HUDEP-2 (cell line): ENCODE results near the gene KAZN.

Source experiments
- DNase-seq, 76 experiments: peaks; one replicate each; lab custom pipeline; 2025; ENCODE audit not compliant: unreplicated experiment in 76 of 76; lab: John Stamatoyannopoulos, UW

Gene KAZN

DNA sequence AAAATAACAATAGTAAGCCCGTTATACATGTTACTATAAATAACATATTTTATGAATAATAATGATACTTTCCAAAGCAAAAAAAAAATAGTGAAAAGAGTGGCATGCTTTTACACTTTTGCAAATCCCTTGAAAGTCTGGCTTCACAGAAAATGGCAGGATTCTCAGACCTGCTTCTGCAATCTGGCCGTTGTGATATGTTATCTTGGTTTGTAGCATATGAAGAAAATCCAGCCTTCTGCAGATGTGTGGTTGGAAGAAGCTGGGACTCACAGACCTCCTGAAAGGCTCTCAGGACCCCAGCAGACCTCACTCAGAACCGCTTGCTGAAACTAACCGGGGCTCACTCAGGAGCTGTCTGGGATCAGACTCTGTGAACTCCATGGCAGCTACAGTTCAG is 299.1 kb downstream of the KAZN start:
- no peak for DNase-seq

DNA sequence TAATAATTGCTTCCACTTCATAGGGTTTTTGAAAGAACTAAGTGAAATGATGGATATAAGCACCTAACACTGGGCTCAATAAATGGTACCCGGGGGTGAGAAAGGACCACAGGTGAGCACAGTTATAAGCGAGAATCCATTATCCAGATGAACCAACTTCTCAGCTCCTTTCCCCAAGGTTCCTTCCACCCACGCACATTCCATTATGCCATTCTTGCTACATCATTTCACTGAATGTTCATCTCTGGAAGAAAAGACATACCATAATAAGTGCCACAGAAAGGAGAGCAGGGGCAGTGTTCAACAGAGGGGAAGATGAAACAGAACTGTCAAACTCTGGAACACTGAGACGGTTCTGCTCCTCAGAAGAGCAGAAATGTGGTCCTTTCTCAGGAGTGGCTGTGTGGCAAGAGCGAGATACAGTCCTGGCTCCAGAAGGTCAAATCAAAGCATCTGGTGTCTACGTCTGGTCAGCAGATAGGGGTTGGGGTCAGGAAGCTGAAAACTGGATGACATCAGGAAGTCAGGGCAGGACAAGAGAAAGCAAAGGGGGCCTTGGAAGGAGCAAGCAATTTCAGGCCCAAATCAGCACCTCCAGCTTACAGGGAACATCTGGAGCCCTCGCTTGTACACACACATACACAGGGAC is 299.6 kb downstream of the KAZN start:
- no peak for DNase-seq

DNA sequence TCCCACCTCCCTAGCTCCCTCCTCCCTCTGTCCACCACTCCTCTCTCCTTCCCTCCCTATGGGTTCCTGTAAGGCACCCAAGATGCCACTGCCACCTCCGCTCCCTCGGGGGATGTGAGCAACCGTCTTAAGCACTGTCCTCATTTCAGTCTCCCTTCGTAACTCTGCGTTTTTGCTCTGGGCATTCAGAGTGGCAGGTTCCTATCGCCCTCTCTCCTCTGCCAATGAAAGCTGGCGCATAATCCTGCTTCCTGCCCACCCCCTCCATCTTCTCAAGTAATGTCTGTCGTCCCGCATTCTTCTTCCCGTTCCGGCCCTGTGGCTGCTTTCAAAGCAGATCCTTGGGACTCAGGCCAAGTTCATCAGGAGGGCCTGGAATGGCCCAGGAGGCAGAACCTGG is 301.2 kb downstream of the KAZN start:
- no peak for DNase-seq

DNA sequence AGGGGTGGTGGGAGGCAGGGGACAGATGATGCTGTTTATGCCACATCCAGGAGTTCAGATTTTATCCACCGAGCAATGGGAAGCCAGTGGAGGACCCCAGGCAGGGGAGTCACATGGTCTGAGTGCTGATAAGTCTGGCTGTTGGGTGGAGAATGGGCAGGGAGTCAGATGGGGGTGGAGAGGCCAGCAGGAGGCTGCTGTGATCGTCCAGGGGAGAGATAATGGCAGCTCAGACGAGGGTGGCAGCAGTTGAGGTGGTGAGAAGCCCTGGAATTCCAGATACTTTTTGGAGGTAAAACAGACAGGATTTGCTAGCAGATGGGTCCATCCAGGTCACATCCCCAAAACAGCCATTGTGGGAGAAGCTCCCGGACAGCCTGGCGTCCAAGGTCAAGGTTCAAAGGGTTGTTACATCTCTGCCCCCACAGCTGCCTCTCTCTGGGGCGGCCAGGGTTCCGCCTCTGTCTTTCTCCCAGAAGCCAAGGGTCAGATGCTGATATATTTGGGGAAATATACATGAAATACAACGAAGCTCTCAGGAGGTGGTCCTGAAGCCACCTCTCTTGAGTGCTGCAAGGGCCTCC is 303.0 kb downstream of the KAZN start:
- DNase-seq, result peak in 2 of 76 experiments; percentile 1 to 10

DNA sequence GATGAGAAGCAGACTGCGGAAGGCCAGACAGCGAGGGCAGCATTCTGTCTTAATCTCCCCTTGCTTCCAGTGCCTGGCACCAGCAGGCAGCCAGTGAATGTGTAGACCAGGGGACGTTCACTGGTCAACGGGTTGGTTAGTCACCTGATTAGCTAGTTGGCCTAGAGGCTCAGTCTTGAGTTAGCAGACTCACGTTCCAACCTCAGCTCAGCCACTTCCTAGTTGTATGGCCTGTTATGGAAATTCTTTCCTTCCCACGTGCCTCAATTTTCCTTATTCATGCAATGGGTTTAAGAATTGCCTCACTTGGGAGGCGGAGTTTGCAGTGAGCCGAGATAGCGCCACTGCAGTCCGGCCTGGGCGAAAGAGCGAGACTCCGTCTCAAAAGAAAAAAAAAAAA is 305.4 kb downstream of the KAZN start:
- DNase-seq, result no peak

DNA sequence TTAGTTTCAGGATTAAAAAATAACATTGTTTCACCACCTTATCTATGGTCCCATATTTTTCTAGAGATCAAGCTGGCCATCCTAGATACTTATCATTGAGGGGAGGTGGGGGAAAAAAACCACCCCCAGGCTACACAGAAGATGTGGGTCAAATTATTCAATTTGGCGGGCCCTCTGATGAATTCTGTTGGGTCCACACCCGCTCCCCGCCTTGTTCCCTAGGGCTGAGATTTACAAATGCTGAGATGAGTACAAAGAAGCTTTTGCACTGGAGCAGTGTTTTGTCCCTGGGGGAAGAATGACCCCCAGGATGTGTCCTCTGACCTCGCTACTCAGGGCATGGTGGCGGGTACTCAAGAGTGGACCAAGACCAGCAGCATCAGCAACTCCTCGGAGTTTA is 308.2 kb downstream of the KAZN start:
- no peak for DNase-seq

DNA sequence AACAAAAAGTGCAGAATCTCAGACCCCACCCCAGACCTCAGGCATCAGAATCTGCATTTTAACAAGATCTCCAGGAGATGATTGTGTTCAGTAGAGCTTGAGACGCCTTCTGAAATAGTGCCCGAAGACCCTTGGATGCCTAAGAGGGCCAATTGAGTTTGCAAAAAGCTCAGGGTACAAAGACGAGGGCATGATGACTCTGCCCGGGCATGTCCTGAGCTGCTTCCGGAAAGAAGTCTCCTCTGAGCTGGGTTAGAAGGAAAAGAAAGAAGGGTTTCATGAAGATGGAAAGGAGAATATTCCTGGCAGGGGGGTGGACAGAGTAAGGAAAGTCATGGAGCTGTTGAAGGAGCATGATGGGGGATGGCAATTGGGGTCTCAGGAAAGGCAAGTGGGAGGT is 308.9 kb downstream of the KAZN start:
- DNase-seq, result no peak

DNA sequence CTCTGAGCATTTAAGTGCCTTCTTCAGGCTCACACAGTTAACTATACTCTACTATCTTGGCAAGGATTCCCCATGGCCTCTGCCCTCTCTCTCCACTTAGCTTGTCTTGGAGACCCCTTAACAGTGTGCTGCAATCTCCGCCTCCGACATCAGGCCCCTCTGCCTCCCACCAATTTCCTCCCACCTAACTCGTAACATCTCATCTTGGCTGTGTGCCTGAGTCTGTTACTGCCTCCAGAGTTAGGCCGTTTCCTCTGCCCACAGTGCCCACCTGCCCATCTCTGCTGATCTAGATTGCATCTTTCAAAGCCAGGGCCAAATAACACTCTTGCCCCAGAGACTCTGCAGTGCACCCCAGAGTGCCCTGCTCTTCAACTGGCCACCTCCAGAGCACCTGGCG is 310.8 kb downstream of the KAZN start:
- no peak for DNase-seq

DNA sequence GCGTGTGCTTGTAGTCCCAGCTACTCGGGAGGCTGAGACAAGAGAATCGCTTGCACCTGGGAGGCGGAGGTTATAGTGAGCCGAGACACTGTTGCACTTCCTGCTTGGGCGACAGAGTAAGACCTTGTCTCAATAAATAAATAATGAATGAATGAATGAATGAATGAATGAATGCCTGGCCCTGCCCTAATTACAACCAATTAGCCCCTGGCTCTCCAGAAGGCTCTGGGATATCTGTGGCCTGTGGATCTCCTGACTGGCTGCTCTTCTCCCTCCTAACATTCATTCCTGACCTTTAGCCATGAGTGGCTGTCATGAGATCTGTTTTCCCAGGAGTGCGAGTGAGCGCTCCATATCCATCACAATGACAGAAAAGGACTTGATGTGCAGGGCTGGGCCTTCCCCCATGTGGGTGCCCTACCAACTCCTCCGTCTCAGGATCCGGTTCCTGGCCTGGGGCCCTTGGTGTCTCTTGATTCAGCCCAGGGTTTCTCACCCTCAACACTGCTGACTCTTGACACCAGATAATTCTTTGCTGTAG is 311.5 kb downstream of the KAZN start:
- no peak for DNase-seq

DNA sequence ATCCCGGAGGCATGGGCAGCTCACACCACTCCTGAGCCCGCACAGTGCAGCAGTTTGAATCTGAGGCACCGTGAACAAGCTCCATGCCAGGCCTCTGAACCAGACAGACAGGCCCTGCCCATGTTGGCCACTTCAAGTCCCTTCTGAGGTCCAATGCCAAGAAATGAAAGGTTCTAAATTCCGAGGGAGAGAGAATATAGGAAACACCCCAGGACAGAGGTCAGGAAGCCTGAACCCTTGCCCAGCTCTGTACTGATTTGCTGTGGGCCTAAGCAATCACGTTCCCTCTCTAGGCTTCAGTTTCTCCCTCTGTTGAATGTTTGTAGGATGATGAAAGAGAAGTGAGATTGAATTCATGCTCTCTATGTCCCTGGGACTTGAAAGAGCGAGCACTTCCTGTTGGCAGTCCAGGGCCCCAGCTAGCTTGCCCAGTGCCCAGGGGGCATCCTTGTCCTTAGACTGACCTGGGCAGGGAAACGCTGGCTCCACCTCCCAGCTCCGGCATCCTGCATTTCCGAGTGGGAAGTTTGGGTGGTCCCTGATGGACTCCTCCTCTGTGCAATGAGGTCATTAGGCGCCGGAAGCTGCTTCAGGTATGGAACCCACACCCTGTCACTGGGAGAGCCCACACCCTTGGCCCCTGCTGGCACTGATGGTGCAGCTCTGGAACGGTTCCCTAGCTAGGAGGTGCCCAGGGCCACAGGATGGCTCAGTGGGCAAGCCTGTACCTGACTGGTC is 312.7 kb downstream of the KAZN start:
- no peak for DNase-seq

DNA sequence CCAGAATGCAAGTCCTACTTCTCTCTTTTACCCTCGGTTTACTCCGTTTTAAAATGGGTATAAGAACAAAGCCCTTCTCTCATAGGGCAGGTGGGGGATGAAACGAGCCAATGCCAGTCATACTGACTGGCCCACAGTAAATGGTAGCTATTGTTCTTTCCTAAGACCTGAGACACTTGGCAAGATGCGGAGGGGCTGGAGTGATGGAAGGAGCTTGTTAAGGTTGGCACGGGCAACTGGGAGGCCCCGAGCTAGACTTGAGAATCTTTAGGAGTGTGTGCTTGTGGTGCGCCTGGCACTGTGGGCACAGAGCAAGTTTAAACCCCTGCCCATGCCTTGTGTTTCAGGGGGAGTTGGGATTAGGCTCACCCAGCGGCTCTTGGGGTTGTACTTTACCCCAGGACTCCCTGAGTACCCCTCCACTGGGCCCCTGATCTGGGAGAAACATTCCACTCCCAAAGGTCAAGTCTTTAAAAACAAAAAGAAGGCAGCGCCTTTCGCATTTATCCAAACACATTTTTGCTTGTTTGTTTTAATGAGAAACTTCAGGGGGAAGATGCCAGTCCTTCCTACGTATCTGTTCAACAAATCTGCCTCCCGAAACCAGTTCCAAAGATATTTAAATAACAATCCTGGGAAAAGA is 314.5 kb downstream of the KAZN start:
- no peak for DNase-seq

DNA sequence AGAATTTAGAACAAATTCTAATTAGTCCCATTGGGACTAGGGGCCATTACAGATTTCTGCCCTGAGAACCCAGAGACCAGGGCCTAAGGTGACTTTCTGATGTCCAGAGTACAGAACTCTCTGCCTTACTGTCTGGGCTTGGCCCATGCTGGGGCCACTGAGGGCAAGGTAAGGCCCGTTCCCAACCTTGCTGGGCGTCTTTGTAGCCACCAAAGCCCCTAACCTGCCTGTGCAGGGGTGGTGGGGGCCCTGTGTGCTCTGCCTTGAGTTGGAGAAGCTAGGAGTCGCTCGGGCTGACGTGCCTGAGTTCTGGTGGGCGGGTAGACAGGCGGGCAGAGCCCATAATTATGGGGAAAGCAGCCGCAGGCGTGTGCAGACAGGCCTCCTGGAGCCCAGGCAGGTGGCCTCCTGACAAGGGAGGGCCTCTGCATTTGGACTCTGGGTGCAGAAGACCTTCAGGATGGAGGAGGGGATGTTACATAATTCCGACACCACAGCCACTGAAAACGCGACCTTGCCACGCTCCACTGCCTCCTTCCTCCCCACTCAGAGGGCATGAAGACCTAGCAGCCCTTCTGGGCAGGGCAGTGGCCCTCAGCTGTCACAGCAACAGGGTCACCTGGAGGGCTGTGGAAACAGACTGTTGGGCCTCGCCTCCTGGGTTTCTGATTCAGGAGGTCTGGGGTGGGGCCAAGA is 315.1 kb downstream of the KAZN start:
- DNase-seq, result no peak

DNA sequence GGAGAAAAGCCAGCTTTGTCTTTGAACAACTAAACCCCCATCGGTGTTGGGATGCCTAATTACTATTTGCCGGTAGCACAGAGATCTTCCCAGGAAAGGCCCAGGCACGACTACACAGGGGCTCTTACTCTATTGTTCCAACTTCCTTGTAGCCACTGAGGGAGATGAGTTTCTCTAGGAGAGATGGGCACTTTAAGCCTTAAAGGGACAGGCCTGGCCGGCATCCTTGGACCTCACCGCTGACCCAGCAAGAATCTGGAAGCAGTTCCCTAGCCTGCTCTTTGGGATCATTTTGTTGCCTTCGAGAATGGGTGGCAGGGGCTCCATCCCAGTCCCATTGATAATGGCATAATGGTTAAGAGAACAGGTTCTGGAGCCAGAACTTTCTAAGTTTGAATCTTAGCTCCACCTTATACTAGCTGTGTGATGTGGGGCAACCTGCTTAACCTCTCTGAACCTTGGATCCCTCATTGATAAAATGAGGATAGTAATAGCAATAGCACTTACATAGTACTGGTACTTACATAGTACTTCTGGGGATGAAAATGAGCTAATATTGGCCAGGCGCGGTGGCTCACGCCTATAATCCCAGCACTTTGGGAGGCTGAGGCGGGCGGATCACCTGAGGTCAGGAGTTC is 316.0 kb downstream of the KAZN start:
- DNase-seq, result no peak

DNA sequence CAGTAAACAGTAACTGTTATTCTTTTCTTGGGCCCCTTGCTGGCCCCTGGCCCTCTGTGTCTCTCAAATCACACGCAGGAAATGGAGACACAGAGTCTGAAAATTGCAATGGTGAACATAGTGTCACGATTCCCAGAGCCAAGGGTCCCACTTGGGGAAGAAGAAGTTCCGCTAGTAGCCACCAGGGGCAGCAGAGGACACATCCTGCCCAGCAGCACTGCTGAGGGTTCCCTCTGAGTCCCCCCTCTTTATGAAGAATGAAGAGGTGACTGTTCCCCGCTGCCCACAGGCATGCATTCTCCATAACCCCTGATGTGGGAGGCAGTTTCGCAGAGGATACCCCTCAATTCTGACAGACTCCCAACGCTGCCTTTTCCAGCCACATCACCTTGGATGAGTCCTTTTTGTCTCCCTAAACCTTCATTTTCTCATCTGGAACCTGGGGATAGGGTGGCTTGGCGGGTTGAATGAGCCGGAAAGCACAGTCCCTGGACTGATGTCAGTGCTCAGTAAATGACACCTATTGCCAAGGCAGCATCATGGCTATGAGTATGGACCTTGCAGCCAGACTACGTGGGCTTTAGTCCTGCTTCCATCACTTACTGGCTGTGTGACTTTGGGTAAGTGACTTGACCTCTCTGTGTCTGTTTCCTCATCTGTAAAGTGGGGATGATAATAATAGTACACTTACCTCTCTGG is 317.0 kb downstream of the KAZN start:
- DNase-seq, result peak in 39 of 76 experiments; percentile 3 to 52 (median 21)

DNA sequence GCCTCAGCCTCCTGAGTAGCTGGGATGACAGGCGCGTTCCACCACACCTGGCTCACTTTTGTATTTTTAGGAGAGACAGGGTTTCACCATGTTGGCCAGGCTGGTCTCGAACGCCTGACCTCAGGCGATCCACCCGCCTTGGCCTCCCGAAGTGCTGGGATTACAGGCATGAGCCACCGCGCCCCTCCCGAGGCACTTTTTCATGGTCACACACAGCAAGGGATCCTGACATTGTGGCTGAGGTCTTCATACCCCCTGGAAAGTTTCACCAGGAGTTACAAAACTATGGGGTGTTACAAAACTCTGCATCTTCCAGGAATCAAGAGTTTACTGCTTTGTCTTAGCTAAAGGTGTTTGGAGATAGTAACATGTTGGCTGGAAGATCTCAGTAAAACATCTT is 320.8 kb downstream of the KAZN start:
- DNase-seq, result no peak

DNA sequence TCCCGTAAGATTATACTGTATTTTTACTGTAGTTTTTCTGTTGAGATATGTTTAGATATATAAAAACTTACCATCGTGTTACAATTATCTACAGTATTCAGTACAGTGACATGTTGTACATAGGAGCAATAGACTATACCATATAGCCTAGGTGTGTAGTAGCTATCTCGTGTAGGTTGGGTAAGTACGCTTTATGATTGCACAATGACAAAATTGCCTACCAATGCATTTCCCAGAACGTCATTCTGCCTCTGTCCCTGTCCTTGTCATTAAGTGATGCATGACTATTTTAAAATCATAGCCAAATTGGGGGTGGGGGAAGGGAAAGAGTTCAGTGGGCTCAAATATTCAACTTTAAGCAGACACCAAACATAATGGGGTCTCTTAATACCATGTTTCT is 321.3 kb downstream of the KAZN start:
- no peak for DNase-seq

DNA sequence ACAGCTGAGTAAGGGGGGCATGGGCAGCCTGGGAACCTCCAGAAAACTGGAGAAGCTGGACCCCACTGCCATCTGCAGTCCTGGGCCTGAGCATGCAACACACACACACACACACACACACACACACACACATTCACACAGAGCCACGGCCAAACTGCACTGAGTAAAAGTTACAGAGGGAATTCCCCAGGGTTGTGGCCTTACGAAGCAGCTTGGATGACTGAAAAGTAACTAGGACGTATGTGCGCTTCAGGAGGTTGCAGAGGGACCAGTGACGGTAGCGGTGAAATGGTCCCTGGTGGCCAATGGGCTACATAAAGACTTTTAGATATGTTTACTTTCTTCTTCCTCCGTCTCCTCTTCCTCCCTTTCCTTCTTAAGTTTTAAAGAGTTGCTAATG is 322.6 kb downstream of the KAZN start:
- no peak for DNase-seq

DNA sequence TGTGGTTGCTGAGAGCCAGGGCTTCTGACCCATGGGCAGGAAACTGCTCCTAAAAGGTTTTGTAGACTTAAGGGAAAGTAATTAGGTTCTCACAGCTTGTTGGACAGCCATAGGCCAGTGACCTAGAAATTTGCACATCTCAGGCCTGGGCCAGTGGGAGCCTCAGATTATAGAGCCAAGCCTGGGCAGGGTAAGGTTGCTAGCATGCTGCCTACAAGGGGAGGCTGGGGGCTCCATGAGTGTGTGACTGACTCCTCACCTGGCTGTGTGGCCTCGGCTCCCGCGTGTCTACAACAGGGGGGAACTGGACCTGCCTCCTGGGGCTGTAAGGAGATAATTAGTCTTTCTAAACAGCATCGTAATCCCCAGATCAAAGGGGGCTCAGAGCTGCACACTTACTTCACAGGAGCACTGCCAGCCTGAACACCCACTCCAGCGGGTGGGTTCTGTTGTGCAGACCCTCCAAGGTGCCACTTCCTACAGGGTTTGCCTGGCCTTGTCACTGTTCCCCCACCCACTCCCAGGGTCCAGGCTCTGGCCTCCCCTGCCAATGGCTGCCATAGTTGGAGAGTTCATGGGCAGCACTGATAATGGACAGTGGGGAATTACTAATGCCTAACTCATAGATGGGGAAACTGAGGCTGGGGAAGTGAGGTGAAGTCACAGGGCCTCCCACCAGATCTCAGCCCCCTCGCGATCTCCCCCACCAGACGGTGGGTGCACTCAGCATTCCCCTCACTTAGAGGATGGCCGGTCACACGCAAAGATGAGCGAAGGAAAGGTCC is 324.6 kb downstream of the KAZN start:
- DNase-seq, result no peak
